Keratinocyte (primary cell): ENCODE measurements around the gene UQCC2. TPM values are rescaled to one million over a fixed set of nuclear protein-coding genes. Genes with fewer than 3 reads are reported as not detected.

Experiments used
- DNase-seq: peaks from one replicate; pipeline ENCODE4 v3.0.0-alpha.2; 2011; ENCODE audit warnings: low read depth, missing footprints, low spot score
- FAIRE-seq: peaks from 2 replicates; lab custom pipeline; 2011; peaks lifted over from hg19 to GRCh38; lab: Jason Lieb, UNC
- H2AFZ ChIP-seq: 2 replicates; pipeline ENCODE4 v1.6.0; 2012; ENCODE audit warnings: low read length, control low read depth, inconsistent platforms; ENCODE audit not compliant: control insufficient read depth
- H3K27ac ChIP-seq: 2 replicates; pipeline ENCODE4 v1.5.1; 2011; ENCODE audit warnings: low read length; ENCODE audit not compliant: control insufficient read depth, insufficient read depth
- H3K27me3 ChIP-seq: 3 replicates; pipeline ENCODE4 v1.6.0; 2011; ENCODE audit warnings: low read length; ENCODE audit not compliant: control insufficient read depth, insufficient read depth; ENCODE audit errors: extremely low read depth
- H3K36me3 ChIP-seq, 2 experiments: 2 replicates in 1 of 2; 3 replicates in 1 of 2; pipeline ENCODE4 v1.5.1; 2011; ENCODE audit warnings: low read length in 2 of 2, mild to moderate bottlenecking in 1 of 2; ENCODE audit not compliant: control insufficient read depth in 2 of 2, insufficient read depth in 2 of 2; ENCODE audit errors: extremely low read depth in 1 of 2
- H3K4me1 ChIP-seq: 3 replicates; pipeline ENCODE4 v1.5.1; 2011; ENCODE audit warnings: low read length; ENCODE audit not compliant: control insufficient read depth, insufficient read depth; ENCODE audit errors: extremely low read depth
- H3K4me2 ChIP-seq: 3 replicates; pipeline ENCODE4 v1.6.0; 2011; ENCODE audit warnings: low read depth, low read length; ENCODE audit not compliant: control insufficient read depth, insufficient read depth; ENCODE audit errors: extremely low read depth
- H3K4me3 ChIP-seq, 3 experiments: fragments of 200-600 bp in 1 of 3; sonication (generic) in 1 of 3; 2 replicates in 2 of 3; 3 replicates in 1 of 3; pipeline ENCODE4 v1.5.1; 2011 to 2016; ENCODE audit warnings: low read length in 3 of 3, mild to moderate bottlenecking in 3 of 3, control low read depth in 2 of 3, inconsistent platforms in 1 of 3, low read depth in 1 of 3, mixed read lengths in 1 of 3, mixed run types in 1 of 3, moderate library complexity in 1 of 3; ENCODE audit not compliant: control insufficient read depth in 2 of 3, insufficient read depth in 2 of 3; ENCODE audit errors: extremely low read depth in 1 of 3
- H3K79me2 ChIP-seq: 2 replicates; pipeline ENCODE4 v1.6.0; 2012; ENCODE audit warnings: low read length; ENCODE audit not compliant: control insufficient read depth, insufficient read depth
- H3K9ac ChIP-seq: 3 replicates; pipeline ENCODE4 v1.6.0; 2011; ENCODE audit warnings: low read length; ENCODE audit not compliant: control insufficient read depth, insufficient read depth; ENCODE audit errors: extremely low read depth
- H3K9me1 ChIP-seq: 3 replicates; pipeline ENCODE4 v1.6.0; 2011; ENCODE audit warnings: low read length; ENCODE audit not compliant: control insufficient read depth, insufficient read depth; ENCODE audit errors: extremely low read depth
- H3K9me3 ChIP-seq: 2 replicates; pipeline ENCODE4 v1.5.1; 2012; ENCODE audit warnings: low read depth, low read length; ENCODE audit not compliant: control insufficient read depth
- H4K20me1 ChIP-seq: 3 replicates; pipeline ENCODE4 v1.6.0; 2011; ENCODE audit warnings: low read length; ENCODE audit not compliant: control insufficient read depth, insufficient read depth; ENCODE audit errors: extremely low read depth
- EZH2 ChIP-seq: IDR thresholded peaks from one replicate; pipeline ENCODE4 v1.6.1; 2012; ENCODE audit warnings: inconsistent platforms, mild to moderate bottlenecking, low read length, moderate library complexity
- dilution Hi-C: fragments of 300-500 bp; cut with MboI; formaldehyde crosslinking; loops from one replicate; pipeline ENCODE4 v1.7.0; 2020; ENCODE audit warnings: low sequenced_read_pairs; ENCODE audit not compliant: extremely low pct_ligation_motif_present
- polyA plus RNA-seq, 5 experiments: library from polyadenylated mRNA; depleted of rRNA in 3 of 5; stranded (reverse) in 3 of 5; stranded (forward) in 1 of 5; unstranded in 1 of 5; fragments of >200 nt; gene quantifications; 1 replicate in 1 of 5; 2 replicates in 3 of 5; 3 replicates in 1 of 5; pipeline versions ENCODE4 v1.2.1 to v1.2.3, GENCODE V29; 2011 to 2012; ENCODE audit warnings: missing spikeins in 2 of 5, low read depth in 1 of 5, low replicate concordance in 1 of 5
- TF ChIP-seq, protein P1 (sequence below), 3 experiments: IDR thresholded peaks in 1 of 3; conservative IDR thresholded peaks in 1 of 3; optimal IDR thresholded peaks in 1 of 3; 2 replicates in 2 of 3; 3 replicates in 1 of 3; pipeline versions ENCODE3 to v1.5.1; 2011; ENCODE audit warnings: low read length in 3 of 3, mild to moderate bottlenecking in 3 of 3, moderate library complexity in 2 of 3, control low read depth in 1 of 3, inconsistent platforms in 1 of 3; ENCODE audit not compliant: insufficient read depth in 2 of 3; ENCODE audit errors: extremely low read depth in 1 of 3

Gene UQCC2
- polyA plus RNA-seq, 1 donor (not counting 4 experiments of a cell fraction or from before 2014, with no cell fraction given): 76.7 TPM

DNA sequence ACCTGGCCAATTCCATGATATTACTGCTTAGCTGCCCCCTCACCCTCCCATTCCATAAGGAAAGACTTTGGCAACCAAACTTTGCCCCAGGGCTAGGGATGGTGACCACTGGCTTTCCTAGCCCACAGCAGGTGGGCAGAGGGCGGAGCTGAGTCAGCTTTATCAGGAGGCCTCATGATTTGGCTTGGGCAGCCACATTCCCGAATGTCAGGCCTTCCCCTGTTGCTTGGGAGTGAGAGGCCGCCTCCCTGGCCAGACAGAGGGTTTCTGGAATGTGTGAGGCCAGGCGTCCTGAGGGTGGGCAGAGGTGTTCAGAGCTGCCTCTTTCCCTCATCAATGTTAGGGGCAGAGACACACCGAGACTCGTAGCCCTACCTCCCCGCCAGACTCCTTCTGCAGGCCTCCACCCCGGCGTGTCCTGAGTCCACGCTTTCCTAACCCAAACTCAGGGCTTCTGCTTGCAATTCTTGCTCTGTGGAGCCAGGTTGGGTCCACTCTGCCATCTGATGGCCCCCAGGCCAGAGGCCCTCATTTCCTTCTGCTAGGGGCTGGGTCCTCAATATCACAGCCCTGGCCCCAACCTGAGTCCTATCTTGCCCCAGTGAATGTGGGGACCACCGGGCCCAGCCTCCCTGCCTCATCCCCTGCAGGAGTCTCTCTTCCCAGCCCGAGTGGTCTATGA lies 19.3 kb downstream of the UQCC2 start:
- FAIRE-seq (no peak), DNase-seq (no peak)
- Histone ChIP-seq H3K9ac (no peak overlapping the region), H3K4me1 (peaks cover 38% of the 10 kb centered on the region), H2AFZ (no peak overlapping the region), H3K79me2 (no peaks in the 10 kb centered on the region), H3K27ac (no peak overlapping the region), H3K36me3 (peaks cover 57 to 72% of the 10 kb centered on the region in 2 experiments), H3K4me3 (no peak overlapping the region), H3K9me3 (no peaks in the 10 kb centered on the region), H4K20me1 (peaks cover 6% of the 10 kb centered on the region), H3K4me2 (no peak overlapping the region), H3K9me1 (no peaks in the 10 kb centered on the region), H3K27me3 (no peaks in the 10 kb centered on the region)
- TF ChIP-seq EZH2: no peak
- TF ChIP-seq, protein P1, sequence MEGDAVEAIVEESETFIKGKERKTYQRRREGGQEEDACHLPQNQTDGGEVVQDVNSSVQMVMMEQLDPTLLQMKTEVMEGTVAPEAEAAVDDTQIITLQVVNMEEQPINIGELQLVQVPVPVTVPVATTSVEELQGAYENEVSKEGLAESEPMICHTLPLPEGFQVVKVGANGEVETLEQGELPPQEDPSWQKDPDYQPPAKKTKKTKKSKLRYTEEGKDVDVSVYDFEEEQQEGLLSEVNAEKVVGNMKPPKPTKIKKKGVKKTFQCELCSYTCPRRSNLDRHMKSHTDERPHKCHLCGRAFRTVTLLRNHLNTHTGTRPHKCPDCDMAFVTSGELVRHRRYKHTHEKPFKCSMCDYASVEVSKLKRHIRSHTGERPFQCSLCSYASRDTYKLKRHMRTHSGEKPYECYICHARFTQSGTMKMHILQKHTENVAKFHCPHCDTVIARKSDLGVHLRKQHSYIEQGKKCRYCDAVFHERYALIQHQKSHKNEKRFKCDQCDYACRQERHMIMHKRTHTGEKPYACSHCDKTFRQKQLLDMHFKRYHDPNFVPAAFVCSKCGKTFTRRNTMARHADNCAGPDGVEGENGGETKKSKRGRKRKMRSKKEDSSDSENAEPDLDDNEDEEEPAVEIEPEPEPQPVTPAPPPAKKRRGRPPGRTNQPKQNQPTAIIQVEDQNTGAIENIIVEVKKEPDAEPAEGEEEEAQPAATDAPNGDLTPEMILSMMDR (optimal IDR thresholded peaks at IDR 0.05 in 1 of 3, IDR thresholded peaks at IDR 0.05 in 1 of 3, conservative IDR thresholded peaks at IDR 0.05 in 1 of 3; ENCODE audit: extremely low read depth in 1 of 3, insufficient read depth in 2 of 3, low read length in 3 of 3): no peak
- dilution Hi-C loops: no loop called here

DNA sequence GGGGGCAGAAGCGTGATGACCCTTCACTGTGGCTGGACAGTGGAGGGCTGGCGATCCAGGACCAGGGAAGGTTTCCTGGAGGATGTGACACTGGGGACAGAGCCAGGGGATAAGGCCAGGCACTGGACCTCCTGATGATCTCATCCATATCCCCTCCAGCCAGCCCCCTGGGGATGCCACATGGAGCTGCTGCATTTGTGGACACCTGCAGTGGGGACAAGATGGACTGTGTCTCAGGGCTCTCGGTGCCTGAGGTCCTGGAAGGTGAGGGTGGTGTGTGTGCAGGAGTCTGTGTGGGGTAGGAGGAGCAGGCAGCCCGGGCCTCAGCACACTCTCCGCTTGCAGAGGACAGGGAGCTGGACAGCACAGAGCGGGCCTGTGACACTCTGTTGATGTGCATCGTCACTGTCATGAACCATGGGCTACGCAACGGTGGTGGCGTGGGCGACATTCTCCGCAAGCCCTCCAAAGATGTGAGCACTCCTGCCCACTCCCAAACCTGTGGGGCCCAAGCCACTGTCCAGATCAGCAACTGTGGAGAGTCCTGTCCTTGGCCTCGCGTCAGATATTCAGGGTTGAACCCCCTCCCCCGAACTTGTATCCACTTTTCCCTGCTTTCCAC lies 19.9 kb downstream of the UQCC2 start:
- dilution Hi-C loops: no loop called here
- DNase-seq (no peak), FAIRE-seq (no peak)
- no peak for TF ChIP-seq EZH2
- TF ChIP-seq, protein P1 (optimal IDR thresholded peaks at IDR 0.05 in 1 of 3, IDR thresholded peaks at IDR 0.05 in 1 of 3, conservative IDR thresholded peaks at IDR 0.05 in 1 of 3; ENCODE audit: extremely low read depth in 1 of 3, insufficient read depth in 2 of 3, low read length in 3 of 3): no peak
- no peak overlapping the region for H3K4me3 ChIP-seq
- H3K9me3 ChIP-seq: no peaks in the 10 kb centered on the region
- H2AFZ ChIP-seq: no peak overlapping the region
- peaks cover 55 to 71% of the 10 kb centered on the region in 2 experiments for H3K36me3 ChIP-seq
- peaks cover 31% of the 10 kb centered on the region for H3K4me1 ChIP-seq
- no peaks in the 10 kb centered on the region for H3K9me1 ChIP-seq
- no peaks in the 10 kb centered on the region for H3K79me2 ChIP-seq
- H3K9ac ChIP-seq: no peak overlapping the region
- H3K27me3 ChIP-seq: no peaks in the 10 kb centered on the region
- H3K27ac ChIP-seq: no peak overlapping the region
- no peak overlapping the region for H3K4me2 ChIP-seq
- peaks cover 6% of the 10 kb centered on the region for H4K20me1 ChIP-seq
